ENCODE measurements around the gene AAK1.
A peak's percentile ranks its signal among the peaks of the same experiment; 100 is the strongest.

Gene AAK1

GRCh38 chr2:69524799-69525198 lies 118.7 kb downstream of the AAK1 start:
- no peak for DNase-seq

GRCh38 chr2:69521747-69522146 lies 121.8 kb downstream of the AAK1 start:
- no peak for DNase-seq

- no peak for DNase-seq
Measured at GRCh38 chr2:69518841-69519240, 124.7 kb downstream of the AAK1 start.

GRCh38 chr2:69517410-69517809 lies 126.1 kb downstream of the AAK1 start:
- DNase-seq = no peak

GRCh38 chr2:69514819-69515218 lies 128.7 kb downstream of the AAK1 start:
- no peak for DNase-seq

- no peak for DNase-seq
Measured at GRCh38 chr2:69514406-69514805, 129.1 kb downstream of the AAK1 start.

- no peak for DNase-seq
Measured at GRCh38 chr2:69512446-69512845, 131.1 kb downstream of the AAK1 start.

GRCh38 chr2:69510204-69510603 lies 133.3 kb downstream of the AAK1 start:
- DNase-seq = no peak

- no peak for DNase-seq
Measured at GRCh38 chr2:69509750-69510140, 133.8 kb downstream of the AAK1 start.

GRCh38 chr2:69509011-69509749 lies 134.4 kb downstream of the AAK1 start:
- no peak for DNase-seq

- DNase-seq = no peak
Measured at GRCh38 chr2:69505710-69506109, 137.8 kb downstream of the AAK1 start.

- no peak for DNase-seq
Measured at GRCh38 chr2:69501301-69501700, 142.2 kb downstream of the AAK1 start.

- DNase-seq = no peak
Measured at GRCh38 chr2:69499966-69500365, 143.6 kb downstream of the AAK1 start.

- DNase-seq = no peak
Measured at GRCh38 chr2:69499242-69499641, 144.3 kb downstream of the AAK1 start.

- DNase-seq = no peak
Measured at GRCh38 chr2:69495861-69496260, 147.7 kb downstream of the AAK1 start.

GRCh38 chr2:69495008-69495407 lies 148.5 kb downstream of the AAK1 start:
- no peak for DNase-seq

- DNase-seq = no peak
Measured at GRCh38 chr2:69494126-69494525, 149.4 kb downstream of the AAK1 start.

- DNase-seq = no peak
Measured at GRCh38 chr2:69493268-69493667, 150.3 kb downstream of the AAK1 start.

GRCh38 chr2:69491864-69492263 lies 151.7 kb downstream of the AAK1 start:
- DNase-seq = no peak

- no peak for DNase-seq
Measured at GRCh38 chr2:69490486-69490885, 153.1 kb downstream of the AAK1 start.

GRCh38 chr2:69489793-69490192 lies 153.7 kb downstream of the AAK1 start:
- no peak for DNase-seq

- no peak for DNase-seq
Measured at GRCh38 chr2:69483696-69484095, 159.8 kb downstream of the AAK1 start.

GRCh38 chr2:69483024-69483423 lies 160.5 kb downstream of the AAK1 start:
- no peak for DNase-seq

GRCh38 chr2:69482471-69482870 lies 161.1 kb downstream of the AAK1 start:
- peak; percentile 39 to 72 for DNase-seq

GRCh38 chr2:69481421-69481820 lies 162.1 kb downstream of the AAK1 start:
- DNase-seq = no peak

Data from NCI-H187 (cell line).